GM19438 (cell line): ENCODE data around the gene RPN1.
"Not testable (repeated sequence)": the region's sequence is repeated elsewhere in the genome, so short reads cannot be mapped to it uniquely, and the experiment has no call there.

Experiments
- ATAC-seq: cut with Tn5 transposase; IDR thresholded peaks from one replicate; pipeline ENCODE4 v1.9.1; 2021; ENCODE audit warnings: low read depth; ENCODE audit not compliant: unreplicated experiment

Gene RPN1

GRCh38 chr3:128613083-128613829 lies 37.4 kb downstream of the RPN1 start:
- no peak for ATAC-seq

- ATAC-seq = no peak
Observed at GRCh38 chr3:128610451-128611070, 40.1 kb downstream of the RPN1 start.

GRCh38 chr3:128609294-128609693 lies 41.3 kb downstream of the RPN1 start:
- no peak for ATAC-seq

- no peak for ATAC-seq
Observed at GRCh38 chr3:128607710-128608048, 42.9 kb downstream of the RPN1 start.

GRCh38 chr3:128606094-128606493 lies 44.5 kb downstream of the RPN1 start:
- ATAC-seq = no peak

GRCh38 chr3:128605091-128606046 lies 45.2 kb downstream of the RPN1 start:
- ATAC-seq = no peak

GRCh38 chr3:128603811-128604775 lies 46.5 kb downstream of the RPN1 start:
- no peak for ATAC-seq

GRCh38 chr3:128603313-128603712 lies 47.3 kb downstream of the RPN1 start:
- ATAC-seq = no peak

- ATAC-seq = no peak
Observed at GRCh38 chr3:128598884-128599664, 51.5 kb downstream of the RPN1 start.

- ATAC-seq = no peak
Observed at GRCh38 chr3:128597900-128598299, 52.7 kb downstream of the RPN1 start.

GRCh38 chr3:128592864-128593263 lies 57.8 kb downstream of the RPN1 start:
- no peak for ATAC-seq

- ATAC-seq = no peak
Observed at GRCh38 chr3:128591738-128592426, 58.7 kb downstream of the RPN1 start.

GRCh38 chr3:128590948-128591347 lies 59.7 kb downstream of the RPN1 start:
- no peak for ATAC-seq

GRCh38 chr3:128589985-128590384 lies 60.6 kb downstream of the RPN1 start:
- not testable (repeated sequence) for ATAC-seq

- ATAC-seq = no peak
Observed at GRCh38 chr3:128588147-128588546, 62.5 kb downstream of the RPN1 start.

- ATAC-seq = no peak
Observed at GRCh38 chr3:128587391-128587790, 63.2 kb downstream of the RPN1 start.

GRCh38 chr3:128586932-128587331 lies 63.7 kb downstream of the RPN1 start:
- ATAC-seq = not testable (repeated sequence)

- not testable (repeated sequence) for ATAC-seq
Observed at GRCh38 chr3:128586391-128586790, 64.2 kb downstream of the RPN1 start.

- no peak for ATAC-seq
Observed at GRCh38 chr3:128585974-128586373, 64.6 kb downstream of the RPN1 start.
